Testis (tissue), 2 donors: ENCODE data around the gene LKAAEAR1.

Source experiments
- POLR2A ChIP-seq: fragments of 450-650 bp; IDR thresholded peaks from one replicate; pipeline ENCODE4 v1.6.1; 2017; ENCODE audit warnings: antibody characterized with exemption, mild to moderate bottlenecking, moderate library complexity
- TF ChIP-seq, protein P1 (sequence below), 3 experiments: fragments of 450-650 bp in 2 of 3; fragments of 200-600 bp in 1 of 3; sonication (generic) in 1 of 3; IDR thresholded peaks; one replicate each; pipeline ENCODE4 v1.5.1; 2016 to 2019; ENCODE audit warnings: antibody characterized with exemption in 3 of 3, mild to moderate bottlenecking in 2 of 3, moderate library complexity in 1 of 3

DNA sequence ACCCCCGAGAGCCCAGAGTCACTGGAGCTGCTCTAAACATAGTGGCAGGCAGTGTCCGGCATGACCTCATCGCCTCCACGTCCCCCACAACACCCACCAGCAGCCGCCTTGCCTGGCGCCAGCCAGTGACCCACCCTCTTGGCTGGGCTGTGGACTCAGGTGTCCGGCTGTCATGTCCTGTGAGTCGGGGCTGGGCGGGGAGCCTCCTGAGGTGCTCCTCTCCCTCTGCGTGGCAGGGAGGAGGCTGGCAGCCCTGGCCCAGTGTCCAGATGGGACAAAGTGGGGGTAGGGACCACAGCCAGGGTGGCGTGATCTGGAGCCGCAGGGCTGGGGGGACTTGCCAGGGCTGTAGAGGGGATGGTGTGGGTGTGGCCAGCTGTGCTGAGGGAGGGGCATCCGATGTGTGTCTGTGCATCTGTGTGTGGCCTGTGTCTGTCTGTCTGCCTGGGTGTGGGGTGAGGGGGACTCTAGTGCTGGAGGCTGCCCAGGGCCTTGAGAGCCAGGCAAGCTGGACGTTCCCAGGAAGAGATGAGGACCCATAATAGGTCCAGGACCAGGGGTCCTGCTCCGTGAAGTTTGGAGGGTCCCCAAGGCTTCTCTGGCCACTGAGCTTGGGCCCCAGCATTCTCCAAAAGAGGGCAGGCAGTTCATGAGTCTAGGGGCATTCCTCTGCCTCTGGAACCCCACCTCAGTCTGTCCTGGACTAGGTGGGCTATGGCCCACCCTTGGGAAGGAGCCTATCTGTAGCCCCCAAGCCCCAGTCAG lies 32.5 kb downstream of the LKAAEAR1 start:
- TF ChIP-seq, protein P1, sequence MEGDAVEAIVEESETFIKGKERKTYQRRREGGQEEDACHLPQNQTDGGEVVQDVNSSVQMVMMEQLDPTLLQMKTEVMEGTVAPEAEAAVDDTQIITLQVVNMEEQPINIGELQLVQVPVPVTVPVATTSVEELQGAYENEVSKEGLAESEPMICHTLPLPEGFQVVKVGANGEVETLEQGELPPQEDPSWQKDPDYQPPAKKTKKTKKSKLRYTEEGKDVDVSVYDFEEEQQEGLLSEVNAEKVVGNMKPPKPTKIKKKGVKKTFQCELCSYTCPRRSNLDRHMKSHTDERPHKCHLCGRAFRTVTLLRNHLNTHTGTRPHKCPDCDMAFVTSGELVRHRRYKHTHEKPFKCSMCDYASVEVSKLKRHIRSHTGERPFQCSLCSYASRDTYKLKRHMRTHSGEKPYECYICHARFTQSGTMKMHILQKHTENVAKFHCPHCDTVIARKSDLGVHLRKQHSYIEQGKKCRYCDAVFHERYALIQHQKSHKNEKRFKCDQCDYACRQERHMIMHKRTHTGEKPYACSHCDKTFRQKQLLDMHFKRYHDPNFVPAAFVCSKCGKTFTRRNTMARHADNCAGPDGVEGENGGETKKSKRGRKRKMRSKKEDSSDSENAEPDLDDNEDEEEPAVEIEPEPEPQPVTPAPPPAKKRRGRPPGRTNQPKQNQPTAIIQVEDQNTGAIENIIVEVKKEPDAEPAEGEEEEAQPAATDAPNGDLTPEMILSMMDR (IDR thresholded peaks at IDR 0.05), result no peak
- TF ChIP-seq POLR2A, result no peak
